Stimulated activated CD4-positive, alpha-beta T cell treated with anti-CD3 and anti-CD28 coated beads, TNF-alpha, amount 100 ng/mL, for 1 hour (primary cell): ENCODE results near the gene CEP112.

Experiments
- DNase-seq, 3 donors: peaks; one replicate each; pipeline ENCODE4 v3.0.0-alpha.2; 2020; ENCODE audit warnings: low read depth in 3 of 3, low spot score in 1 of 3

Gene CEP112

GRCh38 chr17:65893692-65894279 lies 298.1 kb downstream of the CEP112 start:
- no peak for DNase-seq

DNA sequence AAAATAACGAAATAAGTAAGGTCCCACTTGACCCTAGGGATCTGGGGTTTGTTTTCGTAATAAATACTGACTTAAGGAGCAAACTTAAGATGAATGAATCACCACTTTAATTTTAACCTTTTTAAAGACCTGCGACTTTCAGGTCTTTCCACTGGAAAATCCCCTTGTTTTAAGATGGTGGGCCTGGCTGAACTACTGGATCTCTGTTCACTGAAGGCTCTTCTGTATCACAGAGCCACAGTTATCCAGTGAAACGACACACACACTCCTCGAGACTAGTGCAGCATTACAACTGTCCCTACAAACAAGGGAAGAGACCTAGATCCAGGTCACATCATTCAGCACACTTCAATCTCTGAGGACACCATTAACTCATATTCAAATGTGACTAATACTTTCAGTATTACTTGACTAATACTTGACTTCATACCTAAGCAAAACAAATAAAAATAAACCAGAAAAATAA lies 299.0 kb downstream of the CEP112 start:
- DNase-seq = no peak

GRCh38 chr17:65891231-65891735 lies 300.6 kb downstream of the CEP112 start:
- no peak for DNase-seq

DNA sequence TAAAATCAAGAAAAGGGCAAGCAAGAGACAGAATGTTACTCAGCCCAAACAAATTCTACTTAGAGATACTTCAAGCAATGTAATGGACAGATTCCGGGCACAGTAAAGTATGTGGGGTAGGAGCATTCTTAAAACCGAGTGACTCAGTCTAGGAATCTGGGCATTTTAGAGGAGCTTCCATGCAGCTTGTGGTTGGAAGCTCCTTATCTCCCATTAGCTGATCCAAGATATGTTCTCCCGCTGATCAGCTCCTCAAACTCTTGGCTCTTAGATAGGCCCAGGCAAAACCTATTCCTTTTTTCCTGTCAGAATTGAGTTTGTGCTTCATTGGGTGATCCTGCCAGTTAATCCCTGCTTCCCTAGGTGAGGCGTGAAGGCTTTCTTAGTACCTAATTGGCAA lies 303.3 kb downstream of the CEP112 start:
- DNase-seq = no peak

DNA sequence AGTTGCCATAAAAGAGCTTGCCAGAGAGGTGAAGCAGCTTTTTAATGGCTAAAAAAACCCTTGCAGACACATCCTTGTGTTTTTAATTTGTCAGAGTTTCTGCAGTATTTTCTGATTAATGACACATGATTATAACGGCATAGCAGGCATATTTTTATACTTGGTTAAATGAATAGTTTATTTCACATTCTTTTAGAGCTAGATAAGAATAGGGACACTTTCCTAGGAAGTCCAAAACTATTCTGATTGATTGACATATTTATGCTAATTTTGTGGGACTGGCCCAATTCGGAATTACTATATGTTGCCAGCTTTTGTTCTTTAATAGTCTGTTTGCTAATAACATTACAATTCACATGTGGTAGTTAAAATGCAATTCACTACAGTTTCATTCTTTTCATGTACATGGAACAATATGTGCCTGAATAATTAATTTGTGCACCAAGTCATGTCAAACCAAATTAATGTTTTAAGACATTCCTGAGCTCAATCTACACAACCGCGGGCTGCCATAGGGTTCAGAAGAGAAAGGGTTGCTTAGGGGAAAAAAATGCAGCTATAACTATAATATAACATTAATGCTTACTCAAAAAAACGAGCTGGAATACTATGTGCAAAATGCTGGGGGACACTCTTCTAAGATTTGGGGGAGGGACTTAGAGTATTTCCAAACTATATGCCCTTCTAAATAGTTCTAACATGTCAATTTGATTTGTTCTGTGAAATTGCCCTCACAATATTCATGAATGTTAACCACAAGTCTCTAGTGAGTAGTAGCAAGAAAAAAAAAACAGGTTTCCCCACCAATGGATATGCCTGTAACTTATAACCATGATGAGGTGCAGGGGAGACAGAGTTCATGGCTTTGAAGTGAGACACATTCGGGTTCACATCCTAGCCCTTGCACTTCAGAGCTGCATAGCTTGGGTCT lies 305.4 kb downstream of the CEP112 start:
- DNase-seq = no peak

DNA sequence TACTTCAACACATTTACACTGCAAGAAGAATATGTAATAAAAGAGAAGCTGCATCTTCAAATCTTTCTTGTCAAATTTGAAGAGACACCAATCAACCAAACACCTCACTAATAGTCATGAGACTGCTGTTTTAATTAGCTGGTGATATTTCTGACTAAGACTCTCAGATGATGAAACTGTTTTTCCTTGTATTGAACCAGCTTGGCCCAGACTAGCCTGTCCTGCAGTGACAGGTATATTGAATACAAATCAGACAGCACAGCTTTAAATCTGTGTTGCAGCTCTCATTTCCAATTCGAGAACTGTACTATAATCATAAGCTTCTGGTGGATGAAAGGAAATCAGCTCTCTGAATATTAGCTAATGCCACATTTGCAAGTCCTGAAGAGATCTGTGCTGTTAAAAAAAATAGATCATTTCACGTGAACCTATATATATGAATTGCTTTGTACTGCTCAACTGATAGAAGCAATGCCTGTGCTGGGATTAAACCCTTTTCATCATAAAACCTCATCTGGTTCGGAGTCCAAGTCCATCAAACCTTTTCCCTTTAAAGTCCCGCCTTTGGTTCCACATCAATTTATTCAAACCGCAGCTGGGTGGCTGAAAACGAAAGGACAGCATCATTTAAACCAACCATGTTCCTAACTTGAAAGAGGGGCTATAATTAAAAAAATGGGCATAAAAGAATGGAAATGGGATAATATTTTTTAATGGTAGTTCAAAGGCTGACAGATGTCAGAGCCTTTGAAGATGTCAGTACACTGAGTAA lies 306.2 kb downstream of the CEP112 start:
- no peak for DNase-seq

DNA sequence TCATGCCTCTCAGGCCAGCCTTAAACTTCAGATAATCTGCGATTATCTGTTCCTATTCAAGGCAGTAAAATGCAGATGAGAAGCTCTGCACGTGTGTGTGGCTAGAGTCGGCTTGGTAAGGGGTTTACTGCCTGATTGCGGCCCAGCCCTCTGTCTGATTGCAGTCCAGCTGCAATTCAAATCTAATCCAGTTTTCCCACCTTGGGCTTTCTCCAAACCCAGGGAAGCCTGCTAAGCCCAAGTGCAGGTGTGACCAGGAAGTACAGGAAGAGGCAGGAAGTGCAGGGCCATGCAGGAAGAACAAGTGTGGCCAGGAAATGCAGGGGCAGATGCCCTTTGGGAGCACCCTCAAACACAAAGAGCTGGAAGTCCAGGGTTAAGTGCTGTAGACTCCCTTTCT lies 314.9 kb downstream of the CEP112 start:
- no peak for DNase-seq

DNA sequence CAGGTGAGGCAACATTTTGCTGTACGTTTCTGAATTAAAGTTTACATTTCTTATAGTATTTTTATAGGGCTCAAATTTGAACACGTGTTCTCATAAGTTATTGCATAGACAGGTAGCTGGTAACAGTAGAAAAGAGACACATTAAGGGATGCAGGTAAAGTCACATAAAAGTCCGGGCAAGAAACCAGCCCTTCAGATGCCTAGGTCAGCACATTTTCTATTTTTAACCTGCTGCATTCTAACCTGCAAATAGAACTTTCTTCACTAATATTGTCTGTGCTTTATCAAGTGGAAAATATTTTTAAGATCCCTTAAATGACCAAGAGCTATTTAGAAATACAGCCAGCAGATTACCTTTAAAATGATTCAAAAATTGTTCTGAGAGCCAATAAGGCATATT lies 323.1 kb downstream of the CEP112 start:
- DNase-seq = no peak

- no peak for DNase-seq
Measured at GRCh38 chr17:65867014-65867413, 324.9 kb downstream of the CEP112 start.

GRCh38 chr17:65865715-65866425 lies 326.1 kb downstream of the CEP112 start:
- no peak for DNase-seq

DNA sequence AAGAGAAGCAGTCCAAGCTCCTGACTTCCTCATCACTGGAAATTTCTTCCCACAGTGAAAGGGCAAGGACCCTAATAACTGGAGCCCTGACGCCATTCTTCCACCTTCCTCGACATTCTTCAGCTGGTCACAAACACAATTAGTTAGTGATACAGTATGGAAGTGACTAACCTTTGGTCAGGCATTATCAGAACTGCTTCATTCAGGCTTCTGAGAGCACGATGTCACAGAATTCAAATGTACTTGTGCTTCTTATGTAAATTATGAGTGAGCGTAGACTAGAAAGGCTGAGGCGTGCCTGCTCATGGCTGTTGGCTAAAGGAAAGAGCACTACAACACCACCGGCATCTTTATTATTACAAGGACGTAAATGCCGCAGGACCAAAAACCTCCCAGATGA lies 327.5 kb downstream of the CEP112 start:
- no peak for DNase-seq

- DNase-seq = no peak
Measured at GRCh38 chr17:65857718-65858117, 334.2 kb downstream of the CEP112 start.

- no peak for DNase-seq
Measured at GRCh38 chr17:65856865-65857264, 335.1 kb downstream of the CEP112 start.

DNA sequence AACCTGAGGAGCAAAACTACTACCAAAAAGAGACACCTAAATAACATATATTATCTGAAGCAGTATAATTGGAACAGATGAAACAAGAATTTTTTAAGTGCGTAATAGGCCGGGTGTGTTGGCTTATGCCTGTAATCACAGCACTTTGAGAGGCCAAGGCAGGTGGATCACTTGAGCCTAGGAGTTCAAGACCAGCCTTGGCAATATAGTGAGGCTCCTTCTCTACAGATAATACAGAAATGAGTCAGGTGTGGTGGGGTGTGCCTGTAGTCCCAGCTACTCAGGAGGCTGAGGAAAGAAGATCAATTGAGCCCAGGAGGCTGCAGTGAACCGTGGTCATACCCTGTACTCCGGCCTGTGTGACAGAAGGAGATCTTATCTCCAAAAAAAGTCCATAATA lies 336.3 kb downstream of the CEP112 start:
- no peak for DNase-seq

- no peak for DNase-seq
Measured at GRCh38 chr17:65855245-65855644, 336.7 kb downstream of the CEP112 start.

- no peak for DNase-seq
Measured at GRCh38 chr17:65853816-65854215, 338.1 kb downstream of the CEP112 start.

DNA sequence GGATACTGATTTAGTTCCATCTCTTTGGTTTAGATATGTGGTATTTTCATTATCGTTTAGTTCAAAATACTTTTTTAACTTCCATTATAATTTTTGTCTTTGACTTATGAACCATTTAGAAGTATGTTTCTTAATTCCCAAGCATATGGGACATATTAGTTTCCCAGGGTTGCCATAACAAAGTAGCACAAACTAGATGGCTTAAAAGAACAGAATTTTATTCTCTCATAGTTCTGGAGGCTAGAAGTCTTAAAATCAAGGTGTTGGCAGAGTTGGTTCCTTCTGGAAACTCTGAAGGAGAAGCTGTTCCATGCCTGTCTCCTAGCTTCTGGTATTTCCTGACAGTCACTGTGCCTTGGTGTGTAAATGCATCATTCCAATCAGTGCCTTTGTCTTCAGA lies 339.0 kb downstream of the CEP112 start:
- no peak for DNase-seq

DNA sequence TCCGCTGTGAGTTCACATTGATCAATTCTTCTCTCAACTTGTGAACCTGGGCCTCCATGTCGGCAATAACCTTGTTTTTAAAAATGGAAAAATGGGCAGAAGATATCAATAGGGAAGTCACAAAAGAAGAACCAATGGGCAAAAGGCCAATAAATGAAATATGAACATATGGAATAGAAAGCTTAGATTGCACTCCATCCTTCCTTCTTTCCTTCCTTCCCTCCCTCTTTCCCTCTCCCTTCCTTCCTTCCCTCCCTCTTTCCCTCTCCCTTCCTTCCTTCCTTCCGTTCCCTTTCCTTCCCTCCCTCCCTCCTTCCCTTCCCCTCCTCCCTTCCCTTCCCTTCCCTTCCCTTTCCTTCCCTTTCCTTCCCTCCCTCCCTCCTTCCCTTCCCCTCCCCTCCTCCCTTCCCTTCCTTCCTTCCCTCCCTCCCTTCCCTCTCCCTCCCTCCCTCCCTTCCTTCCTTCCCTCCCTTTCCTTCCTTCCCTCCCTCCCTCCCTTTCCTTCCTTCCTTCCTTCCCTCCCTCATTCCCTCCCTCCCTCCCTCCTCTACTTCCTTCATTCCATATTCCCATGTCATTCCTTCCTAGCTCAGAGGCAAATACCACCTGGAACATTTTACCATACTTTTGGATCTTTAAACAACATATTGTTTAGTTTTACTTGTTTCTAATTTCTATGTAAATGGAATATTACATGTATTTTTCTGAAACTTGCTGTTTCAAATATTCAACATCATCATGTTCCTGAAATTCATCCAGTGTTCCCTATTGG lies 339.8 kb downstream of the CEP112 start:
- no peak for DNase-seq

DNA sequence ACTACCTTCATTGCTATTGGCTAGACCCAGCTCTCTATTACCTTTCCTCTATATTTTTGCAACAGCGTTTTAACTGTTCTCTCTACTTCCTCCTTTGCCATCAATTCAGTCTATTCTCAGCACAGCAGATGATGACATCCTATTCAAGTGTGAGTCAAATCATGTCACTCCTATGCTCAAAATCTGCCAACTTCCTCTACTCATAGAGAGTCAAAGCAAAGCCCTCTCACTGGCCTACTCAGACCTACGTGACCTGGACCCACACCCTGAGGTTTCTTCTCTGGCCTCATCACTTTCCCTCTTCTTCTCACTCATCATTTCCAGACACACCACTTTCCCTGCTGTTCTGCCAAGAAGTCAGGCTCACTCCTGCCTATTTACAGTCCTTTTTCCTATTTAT lies 341.4 kb downstream of the CEP112 start:
- DNase-seq = no peak

DNA sequence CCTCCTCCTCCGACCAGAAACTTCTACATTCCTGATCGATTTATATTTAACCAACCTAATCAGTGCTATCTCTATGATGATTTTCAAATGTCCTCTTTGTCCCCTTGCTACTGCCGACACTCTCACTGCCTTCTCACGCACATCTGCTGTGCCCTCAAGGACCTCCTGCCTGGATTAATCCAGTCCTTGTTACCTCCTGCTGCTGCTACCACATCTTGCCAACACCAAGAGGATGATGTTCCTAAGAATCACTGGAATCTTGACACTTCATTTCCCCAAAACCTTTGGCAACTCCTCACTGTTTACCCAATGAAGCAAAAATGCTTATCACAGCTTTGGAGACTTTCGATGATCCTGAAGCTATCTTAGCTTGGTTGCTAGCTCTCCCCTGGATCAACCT lies 343.2 kb downstream of the CEP112 start:
- DNase-seq = no peak
